Measurements from ENCODE around the gene PRKCH.

Gene PRKCH

DNA sequence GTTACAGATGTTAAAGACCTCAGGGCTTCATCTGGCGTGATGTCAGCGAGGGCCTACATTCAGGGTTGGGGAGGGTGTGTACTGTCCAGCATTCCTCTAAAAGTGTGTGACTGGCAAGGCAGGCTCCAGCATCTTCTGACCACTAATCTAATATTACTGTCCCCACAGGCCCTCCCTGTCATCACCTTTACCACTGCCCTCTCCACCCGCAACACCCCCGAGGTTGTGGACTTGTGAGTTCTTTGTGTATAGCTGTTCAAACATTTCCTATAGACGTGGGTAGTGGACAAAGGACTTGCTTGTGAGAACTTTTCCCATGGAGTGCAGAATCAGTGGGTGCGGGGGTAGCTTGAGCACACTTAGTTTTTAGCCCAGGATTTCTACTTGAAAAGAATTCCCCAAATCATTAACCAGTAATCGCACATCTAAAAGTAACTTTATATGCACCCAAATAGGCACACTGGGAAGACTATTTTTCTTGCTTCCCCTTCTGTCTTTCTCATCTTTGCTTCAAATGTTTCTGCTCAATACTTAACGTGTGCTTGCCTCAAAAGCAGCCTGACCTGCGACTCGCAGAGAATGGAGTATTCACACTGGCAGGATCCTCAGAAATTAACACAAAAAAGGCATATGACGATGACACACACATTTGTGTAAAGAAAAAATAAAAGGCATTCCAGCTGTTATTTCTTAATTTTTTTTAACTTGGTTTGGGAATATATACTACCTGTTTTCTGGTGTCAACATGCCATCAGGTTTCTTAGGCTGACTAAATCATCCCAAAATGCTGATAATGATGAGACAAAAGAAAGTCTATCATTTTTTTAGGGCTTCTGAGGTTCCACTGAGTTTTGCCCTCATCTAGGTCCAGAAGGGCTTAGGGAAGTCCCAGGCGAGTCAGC lies 215.5 kb downstream of the PRKCH start:
- no peak for DNase-seq

DNA sequence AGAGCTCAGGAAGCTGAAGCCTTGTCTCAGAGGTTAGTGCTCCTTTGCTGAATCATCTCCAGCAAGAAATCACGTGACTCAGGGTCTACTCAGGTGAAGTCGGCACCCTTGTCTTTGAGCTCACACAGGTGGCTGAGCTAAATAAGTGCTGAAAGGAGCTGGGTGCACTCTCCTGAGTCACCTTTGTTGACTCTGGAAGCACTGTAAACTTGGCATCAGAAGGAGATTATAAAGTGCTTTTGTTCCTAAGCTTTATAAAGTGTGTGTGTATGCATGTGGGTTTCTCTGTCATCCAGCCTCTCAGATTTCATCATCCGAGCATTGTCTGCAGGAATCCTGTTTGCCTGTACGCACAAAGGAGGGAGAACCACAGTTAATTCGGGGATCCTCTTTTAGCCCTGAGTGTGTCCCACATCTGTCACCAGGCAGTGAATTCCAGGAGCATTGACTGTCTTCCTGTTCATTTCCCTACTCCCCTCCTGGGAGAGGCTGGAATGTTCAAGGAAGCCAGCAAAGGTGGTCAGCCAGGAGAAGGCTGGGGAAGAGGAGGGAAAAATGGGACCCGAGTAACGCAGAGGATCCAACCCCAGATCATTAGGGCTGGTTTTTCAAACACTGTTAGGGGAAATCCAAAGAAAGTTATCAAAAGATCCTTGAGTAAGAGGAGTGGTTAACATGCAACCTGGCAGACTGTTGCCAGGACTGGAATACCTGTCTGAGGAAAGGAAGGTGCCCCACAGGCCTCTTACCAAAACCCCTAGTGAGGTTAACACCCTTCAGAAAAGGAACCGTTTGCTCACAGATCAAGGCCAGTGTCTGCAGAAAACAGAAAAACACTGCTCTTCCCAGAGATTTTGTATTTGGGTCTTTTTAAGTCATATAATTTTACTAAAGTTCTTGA lies 216.4 kb downstream of the PRKCH start:
- peak; percentile 86 for DNase-seq

GRCh38 chr14:61538464-61539022 lies 217.2 kb downstream of the PRKCH start:
- no peak for DNase-seq

DNA sequence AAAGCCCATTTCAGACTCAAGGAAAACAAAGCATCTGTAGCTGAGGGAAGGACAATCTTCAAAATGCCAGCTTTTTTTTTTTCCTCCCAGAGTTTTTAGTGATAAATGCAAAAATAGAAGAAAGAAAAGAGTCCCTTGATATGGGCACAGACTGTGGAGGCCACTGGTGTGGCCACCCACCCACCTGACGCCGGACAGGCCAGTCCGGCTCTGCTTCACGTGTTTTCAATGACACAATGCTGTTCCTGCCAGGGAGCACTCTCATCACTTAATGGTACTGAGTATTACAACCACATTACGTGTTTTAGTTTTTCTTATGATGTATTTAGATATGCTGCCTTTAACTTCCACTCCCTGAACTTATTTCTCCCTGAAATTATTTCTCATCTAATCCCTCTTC lies 218.3 kb downstream of the PRKCH start:
- DNase-seq, result no peak

DNA sequence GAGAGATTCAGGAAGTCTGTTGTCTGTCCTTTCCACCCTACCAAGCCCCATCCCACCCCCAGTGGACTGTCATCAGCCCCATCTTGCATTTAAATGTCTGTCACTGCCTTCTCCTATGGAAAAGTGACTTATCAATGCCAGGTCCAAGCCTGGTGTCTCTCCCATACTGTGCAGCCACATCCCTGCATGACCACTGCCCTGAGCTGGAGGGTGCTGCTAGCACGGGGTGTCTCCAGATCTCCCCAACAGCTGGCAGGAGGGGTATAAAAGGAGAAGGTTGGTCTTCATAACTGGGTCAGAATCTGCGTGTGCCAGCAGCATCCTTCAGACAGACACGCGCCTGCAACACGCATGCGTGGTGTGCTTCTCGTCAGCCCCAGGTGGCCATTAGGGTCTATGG lies 219.6 kb downstream of the PRKCH start:
- no peak for DNase-seq

DNA sequence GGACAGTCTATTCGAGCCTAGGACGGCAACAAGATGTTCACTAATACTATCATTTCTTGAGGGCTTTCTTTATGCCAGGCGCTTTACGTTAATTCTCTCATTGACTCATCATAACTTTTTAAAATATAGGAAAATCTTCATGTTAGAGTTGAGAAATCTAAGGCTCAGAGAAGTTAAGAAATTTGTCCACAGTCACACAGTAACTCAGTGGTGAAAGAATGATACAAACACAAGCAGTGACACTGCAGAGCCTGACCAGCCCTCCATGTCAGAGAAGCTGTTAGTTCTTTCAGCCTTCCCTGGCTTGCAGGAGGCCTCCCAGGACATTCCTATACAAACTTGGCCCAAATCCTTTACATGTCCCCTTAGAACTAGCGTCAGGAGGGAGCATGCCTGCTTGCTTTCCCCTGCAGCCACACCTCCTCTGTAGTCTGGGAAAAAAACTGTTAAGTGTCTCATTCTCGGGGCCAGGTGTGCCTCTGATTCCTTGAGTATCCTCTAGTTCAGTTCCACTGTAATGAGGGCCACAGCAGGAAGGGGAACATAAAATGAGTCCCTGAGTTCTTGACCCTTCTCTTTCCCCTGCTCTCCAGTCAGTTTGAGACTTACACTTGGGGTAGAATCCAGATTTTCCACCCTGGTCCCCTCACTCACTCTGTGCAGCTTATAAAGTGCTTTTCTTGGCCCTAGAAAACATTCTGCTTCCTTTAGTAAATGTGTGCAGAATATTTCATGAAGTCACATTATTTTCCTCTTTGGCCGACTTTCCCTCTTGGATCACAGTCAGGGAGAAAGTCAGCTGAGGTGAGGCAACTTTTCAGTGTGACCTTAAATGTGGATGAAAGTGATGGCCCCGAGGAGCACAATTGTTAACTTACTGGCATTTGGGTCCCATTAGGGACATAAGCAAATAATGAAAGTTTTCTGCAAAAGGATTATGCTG lies 221.7 kb downstream of the PRKCH start:
- peak; percentile 49 for DNase-seq

DNA sequence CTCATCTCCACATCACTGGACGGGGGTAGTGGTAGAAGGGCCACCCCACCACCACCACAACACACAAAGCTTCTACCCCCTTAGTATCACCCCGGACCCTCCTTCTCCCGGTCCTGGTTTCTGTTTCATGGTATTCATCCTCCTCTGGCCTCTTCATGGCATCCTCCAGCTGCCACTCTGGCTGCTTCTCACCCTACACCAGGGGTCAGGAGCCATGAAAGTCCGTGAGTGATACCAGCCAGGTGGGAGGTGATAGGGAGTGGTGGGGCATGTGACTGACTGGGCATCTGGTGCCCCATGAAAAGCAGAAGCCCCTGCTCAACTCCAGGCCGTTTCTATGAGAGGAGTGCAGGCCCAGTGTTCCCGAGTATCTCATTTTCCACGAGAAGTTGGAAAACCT lies 222.6 kb downstream of the PRKCH start:
- DNase-seq, result peak; percentile 32

DNA sequence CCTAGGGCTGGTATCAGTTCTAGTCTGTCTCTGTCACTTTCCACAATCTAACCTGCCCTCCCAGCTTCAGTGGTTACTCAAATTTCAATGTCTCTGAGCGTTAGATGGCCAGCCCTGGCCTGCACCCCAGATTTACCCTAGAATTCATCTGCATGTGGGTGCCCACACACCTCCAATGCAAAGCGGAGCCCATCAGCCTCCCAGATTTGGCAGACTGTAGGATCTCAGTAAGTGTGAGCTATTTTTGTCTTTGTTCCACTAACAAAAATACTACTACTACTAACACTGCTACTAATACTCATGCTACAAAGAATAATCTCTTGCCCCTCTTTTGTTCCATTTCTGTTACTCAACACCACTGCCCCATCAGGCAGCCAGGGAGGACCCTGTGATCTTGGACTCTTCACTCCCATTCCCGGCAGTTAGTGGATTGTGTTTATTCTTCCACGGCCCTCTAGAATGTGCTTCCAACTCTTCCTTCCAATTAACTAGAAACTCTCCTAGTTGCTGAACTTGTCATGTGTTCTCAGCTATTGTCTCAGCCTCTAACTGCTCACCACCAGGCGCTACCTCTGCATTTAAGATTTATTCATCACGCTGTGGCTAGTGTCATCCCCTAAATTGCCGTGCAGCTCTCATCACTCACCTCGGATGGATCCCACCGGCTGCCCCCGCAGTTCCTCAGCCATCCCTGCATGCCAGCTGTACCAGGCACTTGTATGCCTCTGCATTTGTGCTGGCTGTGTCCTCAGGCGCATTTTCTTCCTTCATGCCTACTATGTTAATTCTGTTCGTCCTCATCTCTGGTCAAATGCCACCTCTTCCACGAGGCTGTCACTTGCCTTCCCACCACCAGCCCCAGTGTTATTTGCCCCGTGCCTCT lies 223.3 kb downstream of the PRKCH start:
- DNase-seq, result peak; percentile 40

- DNase-seq, result no peak
Observed at GRCh38 chr14:61545726-61546455, 224.5 kb downstream of the PRKCH start.

- peak; percentile 88 for DNase-seq
Observed at GRCh38 chr14:61547186-61548069, 226.0 kb downstream of the PRKCH start.

GRCh38 chr14:61549425-61549824 lies 228.0 kb downstream of the PRKCH start:
- no peak for DNase-seq

DNA sequence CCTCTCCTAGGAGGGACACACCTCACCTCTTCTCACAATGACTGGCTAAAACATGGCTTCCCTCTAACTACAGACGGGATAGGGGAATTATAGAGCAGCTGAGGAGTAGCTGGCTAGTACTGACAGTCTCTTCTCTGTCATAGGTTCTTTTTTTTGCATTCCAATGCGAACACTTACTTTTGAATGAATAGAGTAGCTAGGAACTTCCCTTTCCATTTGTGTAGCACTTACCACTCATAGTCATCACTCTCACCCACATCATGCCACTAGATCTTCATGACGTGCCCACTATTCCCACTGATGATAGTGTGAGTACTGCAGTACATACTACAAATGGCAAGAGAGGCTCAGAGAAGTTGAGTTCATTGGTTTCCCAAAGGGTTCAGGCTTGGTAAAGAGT lies 230.0 kb downstream of the PRKCH start:
- DNase-seq, result no peak

DNA sequence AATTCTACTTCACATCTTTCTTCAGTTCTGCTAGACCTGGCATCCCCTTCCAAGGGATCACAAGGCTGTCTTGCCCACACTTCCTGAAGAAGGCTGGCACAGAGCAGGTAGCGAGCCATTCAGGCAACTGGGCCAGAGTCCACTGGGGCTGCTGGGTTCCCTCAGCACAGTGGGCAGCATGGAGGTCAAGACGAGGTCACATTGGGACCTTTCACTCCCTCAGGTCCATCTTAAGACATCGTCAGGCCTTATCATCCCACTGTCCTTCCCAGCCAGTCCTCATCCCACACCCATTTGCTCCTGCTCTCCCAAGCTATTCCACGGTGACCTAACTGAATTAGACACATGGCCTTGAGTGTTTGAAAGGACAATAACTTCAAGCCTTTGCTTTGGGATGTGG lies 230.9 kb downstream of the PRKCH start:
- DNase-seq, result no peak

- no peak for DNase-seq
Observed at GRCh38 chr14:61553730-61554641, 232.6 kb downstream of the PRKCH start.

GRCh38 chr14:61555056-61555838 lies 233.9 kb downstream of the PRKCH start:
- DNase-seq, result no peak

GRCh38 chr14:61556455-61556854 lies 235.1 kb downstream of the PRKCH start:
- no peak for DNase-seq

DNA sequence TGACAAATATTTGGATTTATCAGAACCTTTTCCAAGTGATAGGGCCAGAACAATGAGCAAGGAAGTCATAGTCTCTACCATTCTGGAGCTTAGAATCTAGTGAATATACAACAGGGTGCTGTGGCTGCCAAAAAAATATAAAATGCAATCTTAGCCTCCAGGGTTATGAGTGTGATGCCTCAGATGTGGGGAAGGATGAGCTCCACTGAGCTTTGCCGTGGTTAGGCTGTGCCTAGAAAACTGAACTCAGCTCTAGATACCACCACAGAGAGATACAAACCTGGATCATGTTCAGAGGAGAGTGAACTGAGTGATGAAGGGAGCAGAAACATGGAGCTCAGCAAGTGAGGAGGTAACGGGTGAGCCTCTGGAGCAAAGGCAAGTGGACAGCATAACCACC lies 235.9 kb downstream of the PRKCH start:
- no peak for DNase-seq

GRCh38 chr14:61557854-61558253 lies 236.5 kb downstream of the PRKCH start:
- peak; percentile 31 for DNase-seq

Data from islet precursor cell (in vitro differentiated cells).